ENCODE results near the gene CROCC2. TPM values are rescaled to one million over a fixed set of nuclear protein-coding genes. Genes with fewer than 3 reads are reported as not detected.

CROCC2 gene
- total RNA-seq, 6 experiments from 2014 or later: not detected

DNA sequence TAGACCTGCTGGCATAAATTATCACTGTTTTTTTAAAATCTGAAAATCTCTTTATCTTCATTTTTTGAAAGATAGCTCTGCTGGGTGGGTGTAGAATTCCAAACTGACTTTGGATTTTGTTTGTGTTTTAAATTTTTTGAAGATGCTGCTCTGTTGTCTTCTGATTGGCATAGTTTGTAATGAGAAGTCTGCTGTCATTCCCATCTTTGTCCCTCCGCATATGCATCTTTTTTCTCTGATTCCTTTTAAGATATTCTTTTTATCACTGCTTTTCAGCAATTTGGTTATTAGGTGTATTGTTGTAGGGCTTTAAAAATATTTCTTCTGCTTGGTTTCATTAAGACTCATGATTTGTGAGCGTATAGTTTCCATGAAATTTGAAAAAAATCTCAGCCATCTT is 99.4 kb downstream of the CROCC2 start:
- TF ChIP-seq CTCF (IDR thresholded peaks at IDR 0.05): no peak
- H3K9me3 Mint-ChIP-seq: peaks cover 31% of the 10 kb centered on the region
- H3K4me3 Mint-ChIP-seq: no peak overlapping the region

DNA sequence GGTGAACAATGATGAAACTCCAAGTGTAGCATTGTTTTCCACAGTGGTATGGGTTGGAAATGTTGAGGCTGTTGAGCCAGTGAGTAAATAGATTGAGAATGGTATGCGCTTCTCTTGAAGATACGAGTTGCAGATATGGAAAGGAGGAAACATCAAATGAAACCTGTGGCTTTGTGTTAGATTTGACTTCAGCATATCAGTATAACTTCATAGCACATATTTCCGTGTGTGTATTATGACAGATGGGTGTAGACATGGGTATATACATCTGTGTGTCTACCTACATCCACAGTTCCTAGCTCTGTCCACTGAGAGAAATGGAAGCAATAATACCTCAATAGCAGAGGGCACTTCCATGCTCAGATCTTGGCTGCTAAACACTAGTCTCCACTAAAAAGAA is 100.3 kb downstream of the CROCC2 start:
- TF ChIP-seq CTCF (IDR thresholded peaks at IDR 0.05): no peak
- H3K27me3 Mint-ChIP-seq (ENCODE audit: insufficient read depth): peaks cover 8% of the 10 kb centered on the region

More for the DNA sequence above, 99.4 kb downstream of the CROCC2 start:
- DNase-seq: no peak
- Mint-ChIP-seq H3K36me3 (ENCODE audit: low read depth) (peaks cover 20% of the 10 kb centered on the region), H3K4me1 (ENCODE audit: low read depth) (peaks cover 18% of the 10 kb centered on the region), H3K27me3 (ENCODE audit: insufficient read depth) (peaks cover 8% of the 10 kb centered on the region), H3K27ac (no peak overlapping the region)

DNA sequence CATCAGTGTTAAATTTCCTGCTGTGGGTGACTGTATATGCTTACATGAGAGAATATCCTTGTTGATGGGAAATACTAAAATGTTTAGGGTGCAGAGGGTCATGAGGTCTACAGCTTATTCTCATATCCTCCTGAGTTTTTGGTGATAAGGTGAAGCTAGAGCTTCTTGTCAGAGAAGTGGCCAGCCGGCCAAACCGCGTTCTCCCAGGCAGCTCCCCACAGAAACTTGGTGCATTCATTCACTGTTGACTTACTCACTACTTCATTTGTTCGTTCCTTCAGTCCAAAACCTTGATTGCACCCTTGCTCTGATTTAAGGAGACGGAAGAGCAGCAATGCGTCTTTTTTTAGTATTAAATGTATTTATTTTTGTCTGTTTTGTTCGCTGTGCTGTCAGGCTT is 101.0 kb downstream of the CROCC2 start:
- H3K36me3 Mint-ChIP-seq (ENCODE audit: low read depth): peaks cover 20% of the 10 kb centered on the region
- no peak overlapping the region for H3K4me3 Mint-ChIP-seq
- no peak for TF ChIP-seq CTCF (IDR thresholded peaks at IDR 0.05)
- no peak overlapping the region for H3K27ac Mint-ChIP-seq
- peaks cover 18% of the 10 kb centered on the region for H3K4me1 Mint-ChIP-seq (ENCODE audit: low read depth)
- H3K27me3 Mint-ChIP-seq (ENCODE audit: insufficient read depth): peaks cover 8% of the 10 kb centered on the region
- no peak for DNase-seq
- peaks cover 31% of the 10 kb centered on the region for H3K9me3 Mint-ChIP-seq

More for the DNA sequence above, 100.3 kb downstream of the CROCC2 start:
- Mint-ChIP-seq H3K4me1 (ENCODE audit: low read depth) (peaks cover 18% of the 10 kb centered on the region), H3K4me3 (no peak overlapping the region), H3K36me3 (ENCODE audit: low read depth) (peaks cover 20% of the 10 kb centered on the region), H3K9me3 (peaks cover 31% of the 10 kb centered on the region), H3K27ac (no peak overlapping the region)
- DNase-seq: no peak

DNA sequence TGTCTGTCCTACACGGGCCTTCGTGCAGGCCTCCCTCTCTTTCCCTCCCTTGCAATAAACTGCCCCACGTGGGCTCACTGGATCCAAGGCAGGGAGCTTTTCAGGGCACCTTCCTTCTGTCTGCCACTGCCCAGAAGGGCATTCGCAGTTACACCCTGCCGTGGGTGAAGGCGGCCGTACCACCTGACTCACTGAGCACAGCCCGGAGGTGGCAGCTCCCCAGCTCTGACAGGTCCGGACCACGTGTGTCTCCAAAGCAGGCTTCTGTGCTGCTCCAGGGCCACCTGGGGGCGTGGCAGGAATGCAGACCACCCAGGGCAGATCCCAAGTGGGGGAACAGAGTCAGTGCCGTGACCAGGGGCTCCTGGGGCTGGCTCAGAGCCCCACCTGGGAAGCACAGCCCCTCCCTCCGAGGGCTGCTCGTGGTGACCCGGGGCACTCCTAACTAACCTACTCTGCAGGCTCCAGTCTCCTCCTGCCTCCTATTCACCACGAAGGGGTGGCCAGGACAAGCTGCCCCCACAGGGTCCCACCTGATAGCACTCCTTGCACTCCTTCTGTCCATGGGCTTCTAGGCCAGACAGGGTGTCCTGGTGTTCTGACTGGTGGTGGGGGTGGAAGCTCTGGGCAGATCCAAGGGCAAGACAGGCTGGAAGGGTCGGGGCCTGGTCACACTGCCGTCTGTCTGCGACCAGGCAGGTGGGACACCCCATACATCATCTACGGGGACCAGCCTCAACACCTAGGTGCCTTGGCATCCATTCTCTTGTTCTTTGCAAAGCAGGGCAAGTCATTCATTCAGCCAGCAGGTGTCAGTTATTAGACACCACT is 102.0 kb downstream of the CROCC2 start:
- peaks cover 8% of the 10 kb centered on the region for H3K27me3 Mint-ChIP-seq (ENCODE audit: insufficient read depth)
- H3K4me3 Mint-ChIP-seq: no peak overlapping the region
- H3K36me3 Mint-ChIP-seq (ENCODE audit: low read depth): peaks cover 20% of the 10 kb centered on the region
- H3K27ac Mint-ChIP-seq: no peak overlapping the region
- H3K4me1 Mint-ChIP-seq (ENCODE audit: low read depth): peaks cover 18% of the 10 kb centered on the region
- no peak for TF ChIP-seq CTCF (IDR thresholded peaks at IDR 0.05)
- no peak for DNase-seq
- peaks cover 31% of the 10 kb centered on the region for H3K9me3 Mint-ChIP-seq

- peaks cover 26% of the 10 kb centered on the region for H3K9me3 Mint-ChIP-seq
- H3K36me3 Mint-ChIP-seq (ENCODE audit: low read depth): peaks cover 17% of the 10 kb centered on the region
- no peak for TF ChIP-seq CTCF (IDR thresholded peaks at IDR 0.05)
- H3K4me1 Mint-ChIP-seq (ENCODE audit: low read depth): peaks cover 18% of the 10 kb centered on the region
- DNase-seq: no peak
- H3K4me3 Mint-ChIP-seq: no peak overlapping the region; the same call in 1 of the 2 replicates
- H3K27me3 Mint-ChIP-seq (ENCODE audit: insufficient read depth): peaks cover 8% of the 10 kb centered on the region
- no peak overlapping the region for H3K27ac Mint-ChIP-seq
Measured at GRCh38 chr2:241008711-241009121, 102.6 kb downstream of the CROCC2 start.
